Naive thymus-derived CD4-positive, alpha-beta T cell (primary cell): ENCODE results near the gene BRF1. TPM values are rescaled to one million over a fixed set of nuclear protein-coding genes. Genes with fewer than 3 reads are reported as not detected.

Experiments
- ATAC-seq: fragments of 150-1000 bp; cut with Tn5 transposase; 2 replicates; pipeline ENCODE4 v1.10.0; 2021; ENCODE audit warnings: mild to moderate bottlenecking, moderate library complexity
- CTCF ChIA-PET: fragments of 350-600 bp; sonication (Branson Sonifier 250); formaldehyde crosslinking; loops from one replicate; lab custom pipeline; 2021; ENCODE audit warnings: antibody characterized with exemption; lab: Charles Lee
- POLR2A ChIA-PET: fragments of 350-600 bp; sonication (Branson Sonifier 250); formaldehyde crosslinking; loops from one replicate; lab custom pipeline; 2021; ENCODE audit warnings: antibody characterized with exemption, inconsistent platforms; lab: Charles Lee
- DNase-seq, 9 donors: peaks; one replicate each; pipeline versions ENCODE4 v3.0.0 to v3.0.0-alpha.2; 2020 to 2022; ENCODE audit warnings: mixed read lengths in 1 of 9
- H3K27ac ChIP-seq: one replicate; pipeline ENCODE4 v1.7.0; 2013; ENCODE audit warnings: mild to moderate bottlenecking, low read depth, low read length, moderate library complexity
- H3K27me3 ChIP-seq, 2 donors: one replicate each; pipeline ENCODE4 v1.7.0; 2013; ENCODE audit warnings: low read length in 2 of 2, mild to moderate bottlenecking in 2 of 2, moderate library complexity in 2 of 2; ENCODE audit not compliant: control insufficient read depth in 2 of 2, insufficient read depth in 2 of 2
- H3K36me3 ChIP-seq, 3 experiments: 1 replicate in 2 of 3; 2 replicates in 1 of 3; pipeline ENCODE4 v1.7.0; 2013; ENCODE audit warnings: low read length in 3 of 3, mild to moderate bottlenecking in 3 of 3, moderate library complexity in 1 of 3; ENCODE audit not compliant: insufficient read depth in 3 of 3, control insufficient read depth in 2 of 3
- H3K4me1 ChIP-seq, 2 donors: one replicate each; pipeline ENCODE4 v1.7.0; 2013; ENCODE audit warnings: low read length in 2 of 2, mild to moderate bottlenecking in 2 of 2, moderate library complexity in 1 of 2; ENCODE audit not compliant: control insufficient read depth in 2 of 2, insufficient read depth in 2 of 2
- H3K4me3 ChIP-seq: 2 replicates; pipeline ENCODE4 v1.7.0; 2013; ENCODE audit warnings: mild to moderate bottlenecking, low read length
- H3K9me3 ChIP-seq, 3 experiments: 1 replicate in 2 of 3; 2 replicates in 1 of 3; pipeline ENCODE4 v1.7.0; 2013; ENCODE audit warnings: low read length in 3 of 3; ENCODE audit not compliant: control insufficient read depth in 2 of 3
- H3K27ac Mint-ChIP-seq, 9 donors: one replicate each; pipeline ENCODE4 v1.8.0; 2020 to 2022; ENCODE audit warnings: mixed read lengths in 9 of 9, mild to moderate bottlenecking in 8 of 9, moderate library complexity in 5 of 9, inconsistent platforms in 2 of 9
- H3K27me3 Mint-ChIP-seq, 5 donors: one replicate each; pipeline ENCODE4 v1.8.0; 2021 to 2022; ENCODE audit warnings: mixed read lengths in 5 of 5, mild to moderate bottlenecking in 1 of 5
- H3K36me3 Mint-ChIP-seq, 5 donors: one replicate each; pipeline ENCODE4 v1.8.0; 2020 to 2022; ENCODE audit warnings: mixed read lengths in 5 of 5, mild to moderate bottlenecking in 3 of 5, inconsistent platforms in 1 of 5
- H3K4me1 Mint-ChIP-seq, 7 donors: one replicate each; pipeline ENCODE4 v1.8.0; 2020 to 2022; ENCODE audit warnings: mixed read lengths in 7 of 7, mild to moderate bottlenecking in 3 of 7, inconsistent platforms in 1 of 7
- H3K4me3 Mint-ChIP-seq, 10 donors: one replicate each; pipeline ENCODE4 v1.8.0; 2020 to 2022; ENCODE audit warnings: mild to moderate bottlenecking in 10 of 10, mixed read lengths in 10 of 10, moderate library complexity in 6 of 10, inconsistent platforms in 2 of 10
- H3K9me3 Mint-ChIP-seq, 11 donors: one replicate each; pipeline ENCODE4 v1.8.0; 2020 to 2022; ENCODE audit warnings: mixed read lengths in 11 of 11, mild to moderate bottlenecking in 4 of 11, inconsistent platforms in 1 of 11, moderate library complexity in 1 of 11
- intact Hi-C, 2 donors: fragments of 100-400 bp; cut with micrococcal nuclease; formaldehyde crosslinking; loops; one replicate each; pipeline ENCODE4 v1.15.1; 2023
- polyA plus RNA-seq, 2 donors: library from polyadenylated mRNA; unstranded; fragments of 300-500 nt; fragmentation: Illumina TruSeq; gene quantifications; one replicate each; pipeline ENCODE4 v1.2.3, GENCODE V29; 2021
- total RNA-seq, 6 experiments: library from RNA in 5 of 6; stranded (reverse) in 5 of 6; gene quantifications; 1 replicate in 5 of 6; 2 replicates in 1 of 6; pipeline ENCODE4 v1.2.3 and lab custom pipeline; 2021 to 2026

BRF1 gene
- total and polyA plus RNA-seq, 7 experiments from 2014 or later, result 7.1 to 75.7 (median 60.2) TPM

DNA sequence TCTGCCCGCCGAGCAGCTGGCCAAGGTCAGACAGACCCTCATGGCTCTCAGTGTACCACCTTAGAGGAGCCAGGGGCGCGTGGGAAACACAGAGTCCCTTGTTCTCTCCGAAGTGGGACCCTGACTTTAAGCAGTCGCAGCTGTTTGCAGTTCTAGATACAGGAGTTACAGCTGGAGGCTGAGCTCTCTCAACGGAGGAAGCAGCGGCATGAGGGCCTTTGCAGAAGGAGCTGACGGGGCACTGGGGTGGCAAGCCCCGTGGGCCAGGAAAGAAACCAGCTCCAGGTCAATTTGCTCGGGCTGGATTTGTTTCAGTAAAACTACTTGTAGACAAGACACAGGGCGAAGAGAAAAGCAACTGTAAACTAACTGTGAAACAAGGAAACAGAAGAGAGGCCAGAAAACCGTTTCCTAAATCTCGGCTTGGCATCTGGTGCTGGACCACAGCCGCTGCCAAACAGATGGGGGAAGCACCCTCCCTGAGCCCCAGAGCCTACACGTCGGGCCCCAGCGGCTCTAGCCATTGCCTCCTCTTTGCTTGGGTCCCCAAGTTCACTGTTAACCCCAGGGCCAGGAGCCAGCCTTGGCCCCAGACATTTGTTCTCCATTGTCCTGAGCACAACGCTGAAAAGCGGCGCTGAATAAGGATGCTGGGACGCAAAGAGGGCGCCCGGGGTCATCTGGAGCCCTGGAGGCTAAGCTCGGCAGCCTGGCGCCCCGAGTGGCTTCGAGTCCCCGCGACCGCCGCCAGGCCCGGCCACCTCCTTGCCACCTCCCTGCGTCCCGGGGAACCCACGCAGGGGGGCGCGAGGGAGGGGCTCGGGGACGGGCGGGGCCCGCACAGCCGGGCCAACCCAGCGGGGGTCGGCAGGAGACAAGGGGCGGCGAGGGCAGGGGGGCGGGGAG is 12.8 kb upstream of the BRF1 start:
- H3K27me3 Mint-ChIP-seq, result peaks cover 0 to 9% (median 0%) of the 10 kb centered on the region in 5 donors
- no peaks in the 10 kb centered on the region for H3K36me3 Mint-ChIP-seq
- no peaks in the 10 kb centered on the region for H3K27me3 ChIP-seq
- H3K4me1 ChIP-seq, result peaks cover 13 to 21% of the 10 kb centered on the region in 2 donors
- intact Hi-C loops, result loop anchor here (1.0 to 10.0 kb wide), 3 partner anchors 12 to 178 kb away; partner anchors contain the start of genes BRF1 (in 2 of the 2), MTA1 (in 1 of the 2) and TEDC1 (in 1 of the 2)
- peaks cover 9 to 30% (median 23%) of the 10 kb centered on the region in 7 donors for H3K4me1 Mint-ChIP-seq
- ATAC-seq (peak; percentile 28), DNase-seq (no peak)
- H3K4me3 Mint-ChIP-seq, result peak overlapping the region; percentile 75 to 91 (median 86)
- peak overlapping the region; percentile 46 for H3K4me3 ChIP-seq
- CTCF ChIA-PET, result interaction anchor here (1.1 kb wide), 1 partner anchor 253 kb away, joined by 3 read pairs; no protein-coding TSS in a partner anchor
- H3K27ac Mint-ChIP-seq, result peak overlapping the region; percentile 59 to 95 (median 89)
- peaks cover 0 to 2% (median 0%) of the 10 kb centered on the region in 11 donors for H3K9me3 Mint-ChIP-seq
- POLR2A ChIA-PET, result interaction anchor here (0.8 to 5.6 kb wide), 7 partner anchors 8 to 176 kb away, joined by 3 to 58 read pairs (median 4); partner anchors contain the start of genes BRF1 and BTBD6
- no peaks in the 10 kb centered on the region for H3K9me3 ChIP-seq
- H3K27ac ChIP-seq, result peak overlapping the region; percentile 68
- H3K36me3 ChIP-seq, result no peaks in the 10 kb centered on the region

DNA sequence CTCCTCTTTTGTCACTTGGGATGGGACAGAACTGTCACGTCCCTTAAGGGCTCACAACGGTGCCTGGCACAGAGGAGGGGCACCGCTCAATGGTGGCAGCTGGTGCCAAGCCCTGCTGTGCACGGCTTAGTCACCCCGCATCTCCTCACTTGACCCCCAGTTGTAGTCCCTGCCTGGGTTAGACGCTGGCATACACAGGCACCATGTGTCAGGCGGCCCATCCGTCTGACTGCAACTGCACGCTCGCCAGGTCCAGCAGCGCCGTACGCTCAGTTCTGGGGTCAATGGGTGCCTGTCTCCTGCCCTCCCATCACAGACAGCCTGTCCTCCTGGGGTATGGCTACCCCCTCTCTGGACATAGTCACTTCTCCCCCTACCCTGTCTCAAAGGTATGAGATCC is 12.2 kb upstream of the BRF1 start:
- Histone ChIP-seq H3K27me3 (no peaks in the 10 kb centered on the region), H3K36me3 (no peaks in the 10 kb centered on the region), H3K4me3 (no peak overlapping the region), H3K27ac (peak overlapping the region; percentile 68), H3K4me1 (peaks cover 13 to 21% of the 10 kb centered on the region in 2 donors), H3K9me3 (no peaks in the 10 kb centered on the region)
- peaks cover 9 to 30% (median 23%) of the 10 kb centered on the region in 7 donors for H3K4me1 Mint-ChIP-seq
- ChIA-PET POLR2A (interaction anchor here (5.6 kb wide), 1 partner anchor 12 kb away, joined by 58 read pairs; the partner anchor contains the start of gene BRF1), CTCF (no interaction called here)
- peak overlapping the region in 7 of 10 donors; percentile 75 to 89 (median 85) for H3K4me3 Mint-ChIP-seq
- ATAC-seq (no peak), DNase-seq (no peak)
- peaks cover 0 to 2% (median 0%) of the 10 kb centered on the region in 11 donors for H3K9me3 Mint-ChIP-seq
- intact Hi-C loops, result loop anchor here in 1 of 2 donors (10.0 kb wide), 1 partner anchor 102 kb away; the partner anchor contains the start of gene MTA1
- peak overlapping the region in 5 of 9 donors; percentile 74 to 95 (median 89) for H3K27ac Mint-ChIP-seq
- H3K36me3 Mint-ChIP-seq, result no peaks in the 10 kb centered on the region
- H3K27me3 Mint-ChIP-seq, result peaks cover 0 to 9% (median 0%) of the 10 kb centered on the region in 5 donors

DNA sequence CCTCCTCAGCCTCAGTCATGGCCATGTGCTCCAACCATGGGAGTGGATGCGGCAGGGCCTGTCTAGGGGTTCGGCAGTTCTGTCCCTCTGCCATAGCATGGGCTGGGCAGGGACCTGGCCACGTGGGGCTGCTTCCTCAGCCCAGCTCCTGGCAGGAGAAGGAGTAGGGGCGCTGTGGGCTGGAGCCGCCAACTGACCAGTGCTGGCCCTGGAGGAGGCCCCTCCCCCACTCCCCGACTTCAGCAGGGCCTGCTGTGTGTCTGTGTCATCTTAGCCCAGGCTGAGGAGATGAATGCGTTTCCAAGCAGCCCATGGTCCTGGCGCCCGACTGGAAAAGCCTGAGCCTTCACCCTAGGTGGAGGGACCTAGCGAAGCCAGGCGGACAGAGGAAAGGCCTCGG is 11.0 kb upstream of the BRF1 start:
- H3K36me3 Mint-ChIP-seq, result peaks cover 0 to 3% (median 0%) of the 10 kb centered on the region in 5 donors
- Histone ChIP-seq H3K4me3 (no peak overlapping the region), H3K27ac (no peak overlapping the region), H3K9me3 (no peaks in the 10 kb centered on the region), H3K4me1 (peaks cover 13 to 21% of the 10 kb centered on the region in 2 donors), H3K36me3 (no peaks in the 10 kb centered on the region), H3K27me3 (no peaks in the 10 kb centered on the region)
- H3K4me3 Mint-ChIP-seq, result no peak overlapping the region
- ChIA-PET POLR2A (interaction anchor here (0.7 to 5.6 kb wide), 2 partner anchors 11 to 378 kb away, joined by 3 to 58 read pairs; partner anchors contain the start of gene BRF1), CTCF (interaction anchor here (1.7 kb wide), 1 partner anchor 221 kb away, joined by 4 read pairs; no protein-coding TSS in a partner anchor)
- no peak overlapping the region for H3K27ac Mint-ChIP-seq
- DNase-seq, result no peak
- H3K4me1 Mint-ChIP-seq, result peaks cover 9 to 25% (median 19%) of the 10 kb centered on the region in 7 donors
- H3K27me3 Mint-ChIP-seq, result peaks cover 0 to 9% (median 0%) of the 10 kb centered on the region in 5 donors
- ATAC-seq, result no peak
- intact Hi-C loops, result loop anchor here in 1 of 2 donors (10.0 kb wide), 1 partner anchor 103 kb away; the partner anchor contains the start of gene MTA1
- H3K9me3 Mint-ChIP-seq, result peaks cover 0 to 2% (median 0%) of the 10 kb centered on the region in 11 donors

DNA sequence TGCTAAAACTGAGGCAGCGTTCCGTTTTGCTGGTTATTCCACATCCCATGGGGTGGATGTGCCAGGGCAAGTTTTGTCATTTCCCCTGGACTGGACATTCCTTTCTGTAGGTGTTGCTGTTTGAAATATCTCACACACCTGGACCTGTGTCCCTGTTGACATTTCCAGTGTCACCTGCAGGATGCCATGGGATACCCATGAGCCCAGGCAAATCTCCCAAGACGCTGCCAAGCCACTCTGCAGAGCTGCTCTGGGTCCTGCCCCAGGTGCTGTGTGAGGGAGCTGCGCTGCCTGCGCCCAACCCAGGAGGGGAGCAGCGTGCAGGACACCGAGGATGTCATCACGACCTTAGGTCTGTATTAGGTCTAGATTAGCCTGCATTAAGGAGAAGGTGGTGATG is 8.6 kb upstream of the BRF1 start:
- Mint-ChIP-seq H3K4me1 (peaks cover 11 to 22% (median 17%) of the 10 kb centered on the region in 7 donors), H3K9me3 (peaks cover 0 to 2% (median 0%) of the 10 kb centered on the region in 11 donors), H3K4me3 (no peak overlapping the region), H3K27ac (no peak overlapping the region), H3K36me3 (peaks cover 0 to 7% (median 2%) of the 10 kb centered on the region in 5 donors), H3K27me3 (peaks cover 0 to 3% (median 0%) of the 10 kb centered on the region in 5 donors)
- no peak overlapping the region for H3K27ac ChIP-seq
- peaks cover 4 to 18% of the 10 kb centered on the region in 2 donors for H3K4me1 ChIP-seq
- ATAC-seq, result no peak
- H3K9me3 ChIP-seq, result no peaks in the 10 kb centered on the region
- H3K36me3 ChIP-seq, result no peaks in the 10 kb centered on the region
- no peaks in the 10 kb centered on the region for H3K27me3 ChIP-seq
- POLR2A ChIA-PET, result no interaction called here
- CTCF ChIA-PET, result no interaction called here
- intact Hi-C loops, result loop anchor here in 1 of 2 donors (10.0 kb wide), 1 partner anchor 515 kb away; the partner anchor contains the start of gene AKT1
- H3K4me3 ChIP-seq, result no peak overlapping the region
- DNase-seq, result no peak

DNA sequence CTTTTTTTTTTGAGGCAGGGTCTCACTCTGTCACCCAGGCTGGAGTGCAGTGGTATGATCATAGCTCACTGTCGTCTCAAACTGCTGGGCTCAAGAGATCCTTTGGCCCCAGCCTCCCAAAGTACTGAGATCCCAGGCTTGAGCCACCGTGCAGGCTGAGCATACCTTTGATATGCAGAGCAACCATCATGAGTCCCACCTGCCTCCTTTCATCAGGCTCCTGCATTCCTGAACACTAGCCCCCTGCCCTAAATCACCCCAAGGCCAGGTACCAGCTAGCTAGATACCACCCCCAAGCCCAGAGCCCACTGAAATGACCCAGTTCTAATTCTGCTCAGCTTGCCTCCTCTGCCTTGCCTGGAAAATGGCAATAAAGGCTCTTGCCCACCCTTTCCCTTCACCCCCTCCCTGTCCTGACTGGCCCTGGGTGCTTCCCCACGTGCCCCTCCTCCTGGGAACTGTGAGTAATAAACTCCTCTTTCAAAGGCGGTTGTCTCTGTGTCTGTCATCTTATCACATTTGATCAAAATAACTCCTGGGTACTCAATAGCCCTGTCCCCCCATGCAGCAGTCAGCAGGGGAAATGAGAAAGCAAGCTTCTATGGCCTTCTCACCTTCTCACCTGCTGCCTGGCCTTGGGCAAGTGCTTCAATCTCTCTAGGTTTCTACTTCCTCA is 6.4 kb upstream of the BRF1 start:
- Histone ChIP-seq H3K27me3 (no peaks in the 10 kb centered on the region), H3K4me1 (peaks cover 0 to 9% of the 10 kb centered on the region in 2 donors), H3K9me3 (no peaks in the 10 kb centered on the region), H3K27ac (no peak overlapping the region), H3K36me3 (no peaks in the 10 kb centered on the region), H3K4me3 (no peak overlapping the region)
- Mint-ChIP-seq H3K4me1 (peaks cover 14 to 29% (median 23%) of the 10 kb centered on the region in 7 donors), H3K36me3 (peaks cover 0 to 13% (median 2%) of the 10 kb centered on the region in 5 donors), H3K9me3 (no peaks in the 10 kb centered on the region), H3K4me3 (no peak overlapping the region), H3K27ac (peak overlapping the region in 4 of 9 donors; percentile 17 to 68 (median 64)), H3K27me3 (no peaks in the 10 kb centered on the region)
- CTCF ChIA-PET, result interaction anchor here (1.0 kb wide), 1 partner anchor 15 kb away, joined by 3 read pairs; no protein-coding TSS in a partner anchor
- POLR2A ChIA-PET, result no interaction called here
- ATAC-seq (no peak), DNase-seq (no peak)
- intact Hi-C loops, result loop anchor here in 1 of 2 donors (10.0 kb wide), 1 partner anchor 512 kb away; the partner anchor contains the start of gene AKT1
